Measurements from ENCODE around the gene TNIP3. TPM values are rescaled to one million over a fixed set of nuclear protein-coding genes. Genes with fewer than 3 reads are reported as not detected.

The TNIP3 gene
- total and polyA plus RNA-seq, 9 of the 15 experiments (the other 6 are each of a cell fraction or from before 2014, with no cell fraction given), result 0.14 TPM; not detected in 8

GRCh38 chr4:121199742-121200561, 35.8 kb upstream of the TNIP3 start:
- Histone ChIP-seq H3K4me1 (replicated peaks in 1 of 2; ENCODE audit: control insufficient read depth in 2 of 2, insufficient read depth in 2 of 2, low read length in 2 of 2) (no peaks in the 10 kb centered on the region), H3K9ac (ENCODE audit: insufficient read depth in 1 of 2, low read depth in 2 of 2, low read length in 2 of 2) (no peak overlapping the region), H2AFZ (ENCODE audit: low read depth, low read length) (no peak overlapping the region), H3K4me2 (ENCODE audit: insufficient read depth, low read length) (no peak overlapping the region), H4K20me1 (replicated peaks; ENCODE audit: control insufficient read depth, insufficient read depth, low read length) (no peaks in the 10 kb centered on the region), H3K9me1 (ENCODE audit: control insufficient read depth, insufficient read depth, low read length) (no peaks in the 10 kb centered on the region), H3K79me2 (ENCODE audit: control insufficient read depth, insufficient read depth, low read length) (no peaks in the 10 kb centered on the region), H3K27ac (ENCODE audit: extremely low read depth, low read depth, low read length) (no peak overlapping the region), H3K36me3 (ENCODE audit: control insufficient read depth, insufficient read depth, low read length) (no peaks in the 10 kb centered on the region), H3K9me3 (replicated peaks; ENCODE audit: control insufficient read depth, insufficient read depth, low read depth, low read length) (no peaks in the 10 kb centered on the region), H3K4me3 (no peak overlapping the region), H3K27me3 (ENCODE audit: control insufficient read depth in 2 of 2, insufficient read depth in 2 of 2, low read length in 2 of 2) (no peaks in the 10 kb centered on the region)
- ATAC-seq, result no peak
- BruUV-seq (replicated peaks), result no TSS peak
- ChIA-PET POLR2A (no interaction called here), CTCF (ENCODE audit: low intra/inter-chr PET ratio) (no interaction called here)
- intact Hi-C loops (cut with micrococcal nuclease), result no loop called here
- in situ Hi-C loops (cut with MboI), result no loop called here
- TF ChIP-seq ZNF224 (CRISPR knock-in tag; IDR thresholded peaks at IDR 0.05) (no peak), ZNF655 (CRISPR knock-in tag; IDR thresholded peaks at IDR 0.05) (no peak), NR0B1 (IDR thresholded peaks at IDR 0.05; ENCODE audit: partially characterized antibody) (no peak), ESRRA (IDR thresholded peaks at IDR 0.05; ENCODE audit: borderline replicate concordance, low read depth) (no peak), RFX7 (CRISPR knock-in tag; IDR thresholded peaks at IDR 0.05) (no peak), IRF9 (tag; IDR thresholded peaks at IDR 0.05) (no peak)
- no peak for DNase-seq (ENCODE audit: extremely low read depth in 1 of 4, low spot score in 3 of 4)
- WGBS (ENCODE audit: insufficient coverage, low coverage, missing lambda C conversion rate), result under 1% methylated on average over 10 of the region's 10 CpGs
- no peak for FAIRE-seq

Measured in K562 (cell line).